GM12875 (cell line): ENCODE results near the gene FOXP3.

ENCODE experiments used
- H3K4me3 ChIP-seq: one replicate; pipeline ENCODE4 v1.5.1; 2011; ENCODE audit warnings: low read depth, low read length, control low read depth
- CTCF ChIP-seq: IDR thresholded peaks from 2 replicates; pipeline ENCODE4 v1.5.1; 2011; ENCODE audit warnings: low read depth, mild to moderate bottlenecking, control low read depth, inconsistent platforms, low read length, moderate library complexity, borderline replicate concordance; ENCODE audit not compliant: insufficient read depth

FOXP3 gene

GRCh38 chrX:49250066-49250465 is 14.4 kb downstream of the FOXP3 start:
- H3K4me3 ChIP-seq = no peak overlapping the region
- no peak for TF ChIP-seq CTCF

GRCh38 chrX:49249616-49250015 is 14.9 kb downstream of the FOXP3 start:
- no peak for TF ChIP-seq CTCF
- H3K4me3 ChIP-seq = no peak overlapping the region

GRCh38 chrX:49249071-49249470 is 15.4 kb downstream of the FOXP3 start:
- no peak for TF ChIP-seq CTCF
- H3K4me3 ChIP-seq = no peak overlapping the region

GRCh38 chrX:49247916-49248811 is 16.3 kb downstream of the FOXP3 start:
- no peak for TF ChIP-seq CTCF
- H3K4me3 ChIP-seq = no peak overlapping the region

GRCh38 chrX:49247346-49247745 is 17.2 kb downstream of the FOXP3 start:
- no peak for TF ChIP-seq CTCF
- H3K4me3 ChIP-seq = no peak overlapping the region

- no peak overlapping the region for H3K4me3 ChIP-seq
- TF ChIP-seq CTCF = no peak
Measured at GRCh38 chrX:49246541-49246940, 18.0 kb downstream of the FOXP3 start.

GRCh38 chrX:49244207-49244606 is 20.3 kb downstream of the FOXP3 start:
- H3K4me3 ChIP-seq = no peak overlapping the region
- no peak for TF ChIP-seq CTCF
